Fibroblast of the aortic adventitia (primary cell): ENCODE data around the gene C17orf107. TPM values are rescaled to one million over a fixed set of nuclear protein-coding genes. Genes with fewer than 3 reads are reported as not detected.
"Not testable (repeated sequence)": the region's sequence is repeated elsewhere in the genome, so short reads cannot be mapped to it uniquely, and the experiment has no call there.

Source experiments
- DNase-seq: peaks from one replicate; pipeline ENCODE4 v3.0.0-alpha.2; 2010; ENCODE audit warnings: low read depth
- H3K4me3 ChIP-seq: 2 replicates; pipeline ENCODE4 v1.5.1; 2011; ENCODE audit warnings: low read depth, mild to moderate bottlenecking, control low read depth, low read length, moderate library complexity
- total RNA-seq: library from RNA; depleted of rRNA; stranded (reverse); fragments of >200 nt; gene quantifications from 2 replicates; pipeline ENCODE4 v1.2.3, GENCODE V29; 2012; ENCODE audit warnings: low replicate concordance
- TF ChIP-seq, protein P1 (sequence below): IDR thresholded peaks from 2 replicates; pipeline ENCODE4 v1.5.1; 2011; ENCODE audit warnings: mild to moderate bottlenecking, low read length, control low read depth, inconsistent platforms; ENCODE audit not compliant: insufficient read depth

Gene C17orf107
- total RNA-seq, 1 donor: 4.5 TPM

- H3K4me3 ChIP-seq: no peak overlapping the region
- no peak for DNase-seq
- TF ChIP-seq, protein P1, sequence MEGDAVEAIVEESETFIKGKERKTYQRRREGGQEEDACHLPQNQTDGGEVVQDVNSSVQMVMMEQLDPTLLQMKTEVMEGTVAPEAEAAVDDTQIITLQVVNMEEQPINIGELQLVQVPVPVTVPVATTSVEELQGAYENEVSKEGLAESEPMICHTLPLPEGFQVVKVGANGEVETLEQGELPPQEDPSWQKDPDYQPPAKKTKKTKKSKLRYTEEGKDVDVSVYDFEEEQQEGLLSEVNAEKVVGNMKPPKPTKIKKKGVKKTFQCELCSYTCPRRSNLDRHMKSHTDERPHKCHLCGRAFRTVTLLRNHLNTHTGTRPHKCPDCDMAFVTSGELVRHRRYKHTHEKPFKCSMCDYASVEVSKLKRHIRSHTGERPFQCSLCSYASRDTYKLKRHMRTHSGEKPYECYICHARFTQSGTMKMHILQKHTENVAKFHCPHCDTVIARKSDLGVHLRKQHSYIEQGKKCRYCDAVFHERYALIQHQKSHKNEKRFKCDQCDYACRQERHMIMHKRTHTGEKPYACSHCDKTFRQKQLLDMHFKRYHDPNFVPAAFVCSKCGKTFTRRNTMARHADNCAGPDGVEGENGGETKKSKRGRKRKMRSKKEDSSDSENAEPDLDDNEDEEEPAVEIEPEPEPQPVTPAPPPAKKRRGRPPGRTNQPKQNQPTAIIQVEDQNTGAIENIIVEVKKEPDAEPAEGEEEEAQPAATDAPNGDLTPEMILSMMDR: no peak
Measured at GRCh38 chr17:4901108-4901647, 1.8 kb downstream of the C17orf107 start.

- no peak overlapping the region for H3K4me3 ChIP-seq
- no peak for DNase-seq
Measured at GRCh38 chr17:4901648-4902344, 2.5 kb downstream of the C17orf107 start.

DNA sequence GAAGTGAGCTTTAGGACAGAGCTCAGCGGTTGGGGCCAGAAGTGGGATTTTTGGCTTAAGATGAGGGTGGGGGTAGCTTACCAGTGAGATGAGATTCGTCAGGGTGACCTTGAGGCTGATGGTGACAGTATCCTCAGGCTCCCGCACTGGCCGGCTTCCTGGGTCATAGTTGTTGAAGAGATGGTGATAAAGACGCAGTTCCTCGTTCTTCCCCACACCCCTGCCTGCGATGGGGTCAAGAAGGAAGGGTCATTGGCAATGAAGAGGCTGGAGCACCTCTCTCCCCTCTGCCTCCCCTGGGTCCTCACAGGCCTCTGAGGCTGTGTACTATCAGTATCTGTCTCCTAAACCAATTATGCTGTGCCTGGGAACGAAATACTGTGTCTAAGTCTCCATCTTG is 3.2 kb downstream of the C17orf107 start:
- TF ChIP-seq, protein P1: no peak
- no peak for DNase-seq
- H3K4me3 ChIP-seq: no peak overlapping the region

More at GRCh38 chr17:4901648-4902344, 2.5 kb downstream of the C17orf107 start:
- TF ChIP-seq, protein P1: no peak

- no peak within 1 kb of the TSS for H3K4me3 ChIP-seq
- TF ChIP-seq, protein P1: peak; percentile 83
- DNase-seq: peak; percentile 84
Measured at GRCh38 chr17:4903051-4903818, 3.9 kb downstream of the C17orf107 start, which contains the start of gene CHRNE. CHRNE (minus strand) TSS chr17:4903098; CDS start chr17:4903063, 35 bp downstream.

- not testable (repeated sequence) for DNase-seq, H3K4me3 ChIP-seq
Measured at GRCh38 chr17:4906642-4907041, 7.3 kb downstream of the C17orf107 start.

GRCh38 chr17:4908301-4908700 is 9.0 kb downstream of the C17orf107 start:
- no peak overlapping the region for H3K4me3 ChIP-seq
- TF ChIP-seq, protein P1: no peak
- DNase-seq: peak; percentile 18

- no peak overlapping the region for H3K4me3 ChIP-seq
- peak; percentile 96 for DNase-seq
- TF ChIP-seq, protein P1: peak; percentile 88
Measured at GRCh38 chr17:4908711-4909496, 9.6 kb downstream of the C17orf107 start.
